Hippocampal formation (tissue), 2 donors: ENCODE data around the gene RPS16.

Source experiments
- DNase-seq, 2 donors: peaks; one replicate each; lab custom pipeline; 2025; lab: John Stamatoyannopoulos, UW

The RPS16 gene

DNA sequence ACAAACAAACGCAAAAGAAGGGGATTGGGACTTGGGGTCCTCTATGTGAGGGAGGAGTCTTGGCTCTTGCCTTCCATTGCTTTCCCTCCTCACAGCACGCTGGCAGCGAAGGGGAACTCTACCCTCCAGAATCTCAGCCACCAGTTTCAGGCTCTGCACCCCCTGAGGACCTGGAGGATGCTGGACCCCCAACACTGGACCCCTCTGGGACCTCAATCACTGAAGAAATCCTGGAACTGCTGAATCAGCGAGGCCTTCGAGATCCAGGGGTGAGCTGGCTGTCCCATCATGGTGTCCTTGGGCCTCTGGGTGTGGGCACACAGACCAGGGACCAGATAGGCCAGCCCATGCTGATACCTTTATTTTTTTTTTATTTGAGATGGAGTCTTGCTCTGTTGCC is 13.7 kb downstream of the RPS16 start:
- no peak for DNase-seq

DNA sequence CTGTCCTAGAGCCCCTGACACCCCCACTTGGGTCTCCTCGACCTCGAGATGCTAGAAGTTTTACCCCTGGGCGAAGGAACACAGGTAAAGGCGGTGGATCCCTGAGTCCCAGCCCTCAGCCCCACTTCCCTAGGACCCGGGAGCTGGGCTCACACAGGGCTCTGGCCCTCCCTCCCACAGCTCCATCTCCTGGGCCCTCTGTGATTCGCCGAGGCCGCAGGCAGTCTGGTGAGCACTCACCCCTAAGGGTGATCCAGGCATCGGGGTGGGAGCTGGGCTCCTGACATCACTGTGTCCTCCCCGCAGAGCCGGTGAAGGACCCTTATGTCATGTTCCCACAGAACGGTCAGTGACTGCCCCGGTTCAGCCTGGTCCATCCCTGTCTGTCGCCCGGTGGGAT is 15.0 kb downstream of the RPS16 start:
- DNase-seq = no peak

DNA sequence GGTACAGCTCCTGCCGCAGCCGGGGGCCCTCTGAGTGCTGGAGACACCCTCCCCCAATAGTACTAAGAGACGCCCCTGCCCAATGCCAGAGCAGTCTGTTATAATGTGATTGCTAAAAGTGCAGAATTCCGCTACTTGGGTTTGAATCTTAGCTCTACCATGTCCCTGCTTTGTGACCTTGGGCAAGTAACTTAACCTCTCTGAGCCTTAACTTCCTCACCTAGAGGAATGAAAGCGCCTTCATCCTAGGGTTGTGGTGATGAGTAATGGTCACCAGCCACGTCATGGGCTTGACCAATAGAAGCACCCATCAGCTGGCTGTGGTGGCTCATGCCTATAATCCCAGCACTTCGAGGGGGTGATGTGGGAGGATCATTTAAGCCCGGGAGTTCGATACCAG is 16.7 kb downstream of the RPS16 start:
- no peak for DNase-seq

DNA sequence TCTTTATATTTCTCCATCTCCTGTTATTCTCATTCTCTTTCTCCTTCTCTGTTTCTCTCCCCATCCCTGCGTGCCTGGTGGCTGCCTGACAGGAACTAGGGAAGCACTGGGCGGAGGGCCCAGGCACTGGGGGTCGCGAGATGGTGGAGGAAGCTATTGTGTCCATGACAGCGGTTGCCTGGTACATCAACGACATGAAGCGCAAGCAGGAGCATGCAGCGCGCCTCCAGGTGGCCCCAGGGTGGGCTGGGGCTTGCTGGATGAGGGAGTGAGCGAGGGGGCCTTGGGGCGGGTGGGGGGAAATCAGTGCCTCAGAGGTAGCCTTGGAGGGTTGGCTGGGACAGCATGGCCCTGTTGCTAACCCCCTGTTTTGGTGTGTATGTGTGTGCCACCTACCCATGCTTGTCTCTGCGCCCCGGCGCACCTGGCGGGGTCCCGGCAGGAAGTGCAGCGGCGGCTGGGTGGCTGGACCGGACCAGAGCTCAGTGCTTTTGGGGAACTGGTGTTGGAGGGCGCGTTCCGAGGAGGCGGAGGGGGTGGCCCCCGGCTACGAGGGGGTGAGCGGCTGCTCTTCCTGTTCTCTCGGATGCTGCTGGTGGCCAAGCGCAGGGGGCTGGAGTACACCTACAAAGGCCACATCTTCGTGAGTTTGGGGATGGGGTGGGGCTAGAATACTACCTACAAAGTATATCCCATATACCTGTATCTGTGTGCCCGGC is 18.1 kb downstream of the RPS16 start:
- DNase-seq = no peak

DNA sequence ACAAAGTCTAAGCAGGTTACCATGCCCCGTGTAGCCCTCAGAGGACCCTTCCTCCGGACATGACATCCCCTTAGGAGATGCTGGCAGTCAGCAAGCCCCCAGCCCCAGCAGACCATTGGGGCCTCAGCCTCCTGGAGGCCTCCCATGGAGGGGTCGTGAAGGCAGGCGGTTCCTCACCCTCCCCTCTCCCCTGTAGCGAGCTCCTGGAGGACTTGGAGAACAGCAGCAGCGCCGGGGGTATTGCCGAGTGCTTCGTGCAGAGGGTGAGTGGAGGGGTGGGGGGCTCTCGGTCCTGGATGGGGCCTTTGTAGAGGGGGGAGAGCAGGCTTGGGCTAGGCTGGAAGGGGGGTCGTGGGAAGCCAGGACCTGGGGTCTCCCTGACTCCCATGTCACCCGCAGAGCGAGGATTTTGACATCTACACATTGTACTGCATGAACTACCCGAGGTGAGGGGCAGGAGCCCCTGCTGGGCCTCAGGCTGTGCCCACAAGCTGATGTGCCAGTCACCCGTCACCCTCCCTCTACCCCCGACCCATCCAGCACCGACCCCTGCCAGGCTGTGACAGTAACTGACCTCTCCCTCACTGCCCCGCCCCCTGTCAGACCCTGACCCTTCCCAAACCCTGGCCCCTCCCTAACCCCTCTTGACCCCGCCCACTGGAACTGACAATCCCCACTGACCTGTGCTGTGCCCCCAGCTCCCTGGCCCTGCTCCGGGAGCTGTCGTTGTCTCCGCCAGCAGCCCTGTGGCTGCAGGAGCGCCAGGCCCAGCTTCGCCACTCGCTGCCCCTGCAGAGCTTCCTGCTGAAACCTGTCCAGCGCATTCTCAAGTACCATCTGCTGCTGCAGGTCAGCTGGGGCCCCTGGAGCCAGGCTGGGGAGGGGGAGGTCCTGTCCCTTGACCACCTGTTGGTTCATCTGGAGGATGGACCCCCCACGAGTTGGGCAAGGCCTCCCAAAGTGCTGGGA is 19.3 kb downstream of the RPS16 start:
- no peak for DNase-seq

DNA sequence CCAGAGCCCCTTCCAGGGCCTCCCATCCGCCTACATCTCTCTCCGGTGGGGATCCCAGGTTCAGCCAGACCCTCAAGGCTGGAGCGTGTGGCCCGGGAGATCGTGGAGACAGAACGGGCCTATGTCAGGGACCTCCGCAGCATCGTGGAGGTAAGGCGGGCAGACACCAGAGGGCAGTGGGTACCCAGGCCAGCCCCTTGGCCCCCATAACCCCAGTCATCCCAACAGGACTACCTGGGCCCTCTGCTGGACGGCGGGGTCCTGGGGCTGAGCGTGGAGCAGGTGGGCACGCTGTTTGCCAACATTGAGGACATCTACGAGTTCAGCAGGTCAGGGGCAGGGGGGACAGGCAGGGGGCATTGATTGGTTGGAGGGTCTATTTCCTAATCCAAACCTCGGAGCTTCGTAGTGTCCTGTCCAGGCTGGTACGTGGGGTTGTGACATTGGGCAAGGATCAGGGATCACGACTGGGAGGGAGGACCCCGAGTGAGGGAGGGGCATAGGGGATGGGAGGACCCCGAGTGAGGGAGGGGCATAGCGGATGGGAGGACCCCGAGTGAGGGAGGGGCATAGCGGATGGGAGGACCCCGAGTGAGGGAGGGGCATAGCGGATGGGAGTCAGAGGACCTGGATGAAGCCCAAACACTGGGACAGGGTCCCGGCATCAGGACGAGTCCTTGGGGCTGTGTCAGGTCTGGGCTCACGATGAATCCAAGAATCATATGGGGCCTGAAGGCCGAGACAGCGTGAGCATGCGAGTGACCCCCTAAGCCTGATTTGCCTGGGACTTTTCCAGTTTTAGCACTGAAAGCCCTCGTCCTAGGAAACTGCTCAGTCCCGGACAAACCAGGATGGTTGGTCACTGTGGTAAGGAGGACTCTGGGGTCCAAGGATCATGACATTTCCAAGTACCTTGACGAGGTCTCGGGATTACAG is 20.4 kb downstream of the RPS16 start:
- DNase-seq = no peak

DNA sequence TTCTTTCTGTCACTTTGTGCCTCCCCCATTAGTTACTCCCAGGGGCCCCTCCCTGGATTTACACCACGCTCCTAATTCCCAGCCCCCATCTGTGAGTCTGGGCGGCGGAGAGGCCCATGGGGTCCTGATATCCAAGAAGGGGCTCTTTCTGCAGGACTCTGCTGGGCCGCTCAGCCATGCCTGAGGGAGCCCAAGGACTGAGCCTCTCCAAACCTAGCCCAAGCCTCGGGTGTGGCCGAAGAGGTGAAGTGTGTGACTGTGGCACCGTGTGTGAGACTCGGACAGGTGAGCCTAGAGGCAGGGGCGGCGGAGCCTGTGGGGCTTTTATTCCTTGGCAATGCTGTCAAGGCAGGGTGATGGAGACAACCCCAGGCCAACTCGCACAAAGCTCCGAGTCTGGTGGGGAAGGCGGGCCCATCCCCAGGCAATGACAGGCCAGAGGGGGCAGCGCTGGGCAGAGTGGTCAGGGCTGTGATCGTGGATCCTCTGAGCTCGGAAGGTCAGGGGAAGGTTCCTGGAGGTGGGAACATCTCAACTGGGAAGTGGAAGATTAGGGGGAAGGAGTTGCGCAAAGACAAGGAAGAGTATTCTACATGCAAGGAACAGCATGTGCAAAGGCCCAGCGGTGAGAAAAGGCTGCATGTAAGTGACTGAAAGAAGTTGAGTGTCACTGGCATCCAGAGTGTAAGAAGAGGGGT is 21.7 kb downstream of the RPS16 start:
- no peak for DNase-seq

DNA sequence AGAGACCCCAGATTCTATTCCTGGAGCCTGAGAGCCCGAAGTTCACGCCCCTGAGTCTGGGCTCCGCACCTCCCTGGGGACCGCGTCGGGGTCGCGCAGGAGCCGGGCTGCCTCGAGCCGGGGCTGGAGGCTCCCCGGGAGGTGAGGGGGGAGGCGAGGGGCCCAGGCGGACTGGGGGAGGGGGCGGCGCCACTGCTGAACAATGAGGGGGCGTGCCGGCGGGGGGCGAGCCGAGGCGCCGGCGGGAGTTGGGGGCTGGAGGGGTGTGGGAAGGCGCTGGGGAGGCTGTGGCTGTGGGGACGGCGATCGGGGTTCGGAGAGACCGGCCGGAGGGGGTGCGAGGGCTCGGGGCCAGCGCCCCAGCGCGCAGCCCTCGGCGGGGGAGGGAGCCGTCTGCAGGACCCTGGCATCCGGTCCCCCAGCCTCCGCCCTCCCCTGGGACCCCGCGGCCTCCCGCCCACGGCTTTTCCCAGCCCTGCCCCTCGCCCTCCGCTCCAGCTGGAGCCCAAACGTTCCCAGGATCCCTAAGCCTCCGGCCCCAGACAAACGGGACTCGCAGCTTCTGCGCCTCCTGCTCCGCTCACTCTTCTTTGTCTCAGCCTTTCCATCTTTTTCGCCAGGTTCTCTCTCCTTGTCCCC is 22.4 kb downstream of the RPS16 start:
- DNase-seq = no peak

DNA sequence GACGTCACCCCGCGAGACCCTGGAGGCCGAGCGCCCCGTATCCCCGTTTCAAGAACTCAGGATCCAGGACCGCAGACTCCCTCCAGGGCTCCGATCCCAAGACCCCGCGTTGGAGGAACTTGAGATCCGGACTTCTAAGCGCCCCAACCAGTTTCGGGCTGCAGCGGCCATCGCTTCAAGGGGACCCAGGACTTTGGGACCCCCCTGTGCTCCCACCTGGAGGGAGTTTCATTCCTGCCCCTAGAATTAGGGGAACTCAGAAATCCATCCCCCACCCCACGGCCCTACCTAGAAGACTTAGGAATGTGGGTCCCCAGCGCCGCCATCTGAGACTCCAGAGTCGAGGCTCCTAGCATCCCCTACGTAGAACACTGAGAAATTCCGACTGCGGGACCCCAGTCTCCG is 22.9 kb downstream of the RPS16 start:
- peak in 1 of 2 donors; percentile 19 for DNase-seq

DNA sequence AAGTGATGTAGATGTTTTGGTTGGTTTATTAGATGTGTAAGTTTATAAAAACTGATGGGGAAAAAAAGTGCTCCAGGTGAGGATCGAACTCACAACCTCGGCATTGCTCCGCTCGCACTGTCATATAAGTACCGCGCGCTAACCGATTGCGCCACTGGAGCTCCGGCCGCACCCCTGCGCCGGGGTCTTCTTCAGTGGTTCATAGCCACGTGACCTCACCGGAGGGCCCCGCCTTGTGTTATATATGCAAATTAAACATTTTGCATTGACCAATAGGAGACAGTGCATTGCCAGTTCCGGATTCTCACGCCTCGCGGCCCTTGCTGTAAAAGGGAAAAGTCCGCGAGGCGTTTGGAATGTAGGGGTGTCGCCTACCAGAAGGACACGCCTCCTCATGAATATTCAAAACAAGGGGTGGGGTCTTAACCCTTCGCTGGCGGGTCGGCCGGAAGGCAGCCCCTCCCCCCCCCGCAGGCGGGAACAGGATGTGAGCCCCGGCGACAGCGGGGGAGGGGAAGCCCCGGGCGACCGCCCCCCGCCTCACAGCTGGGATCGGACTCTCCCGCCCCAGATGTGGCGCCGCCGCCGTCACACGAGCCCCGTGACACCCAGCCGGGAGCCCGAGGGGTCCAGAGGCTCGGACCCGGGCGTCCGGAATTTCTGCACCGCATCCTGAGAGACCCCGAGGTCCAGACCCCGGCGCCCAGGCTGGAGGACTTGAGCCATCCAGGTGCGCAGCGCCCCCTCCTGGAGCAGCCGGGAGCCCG is 23.5 kb downstream of the RPS16 start, which contains the start of gene PLEKHG2:
Gene PLEKHG2, plus strand, starts transcription at position 570 of the 767 bp plus-strand sequence. CDS start 1,418 bp downstream, outside the sequence.
- peak; percentile 88 to 98 for DNase-seq

DNA sequence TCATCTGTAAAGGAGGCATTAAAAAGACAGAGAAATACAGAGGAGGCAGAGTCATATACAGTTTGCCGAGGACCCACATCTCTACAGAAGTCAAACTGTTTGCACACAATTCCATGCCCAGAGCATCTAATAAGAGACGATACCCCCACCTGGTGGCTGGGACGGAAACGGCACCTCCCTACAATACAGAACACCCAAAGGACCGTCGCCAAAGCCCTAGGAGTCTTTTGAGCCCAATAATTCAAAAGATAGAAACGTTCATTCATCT is 24.0 kb downstream of the RPS16 start:
- DNase-seq = peak; percentile 74 to 85

DNA sequence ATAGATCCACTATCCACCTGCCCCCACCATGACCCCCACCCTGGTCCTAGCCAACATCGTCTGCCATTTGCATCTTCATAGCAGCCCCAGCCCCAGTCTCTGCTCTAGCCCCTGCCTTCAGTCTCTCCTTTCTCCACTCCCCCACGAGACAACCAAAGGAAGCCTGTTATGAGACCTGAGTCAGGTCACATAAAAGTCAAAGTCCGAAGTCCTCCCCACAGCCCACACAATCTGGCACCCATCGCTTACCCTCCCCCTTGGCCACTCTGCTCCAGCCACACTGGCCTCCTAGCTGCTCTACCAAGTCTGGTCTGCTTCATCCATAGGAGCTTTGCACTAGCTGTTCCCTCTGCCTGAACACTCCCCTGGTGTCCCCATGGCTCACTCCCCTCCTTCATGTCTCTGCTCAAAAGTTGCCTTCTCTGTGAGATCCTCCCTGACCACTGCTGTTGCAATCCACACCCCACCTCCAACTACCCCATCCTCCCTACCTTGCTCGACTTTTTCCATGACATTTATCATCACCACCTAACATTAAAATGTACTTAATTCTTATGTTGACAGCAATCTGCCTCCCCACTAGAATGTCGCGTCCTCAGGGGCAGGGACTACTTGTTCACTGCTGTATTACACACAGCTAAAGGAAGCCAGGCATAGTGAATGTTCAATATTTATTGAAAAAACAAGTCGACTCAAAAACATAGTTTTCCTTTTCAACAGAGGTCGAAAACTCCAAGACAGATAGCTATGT is 24.5 kb downstream of the RPS16 start:
- no peak for DNase-seq

DNA sequence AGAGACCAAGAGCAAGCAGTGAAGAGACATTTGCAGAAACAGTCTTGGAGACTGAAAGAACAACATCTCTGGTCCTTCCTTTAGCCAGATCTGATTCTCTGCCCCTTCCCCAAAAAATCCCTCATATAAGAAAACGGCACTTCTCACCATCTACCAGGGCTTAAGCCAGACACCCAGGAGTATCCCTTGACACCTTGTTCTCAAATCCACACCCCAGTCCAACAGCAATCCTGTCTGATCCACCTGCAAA is 25.0 kb downstream of the RPS16 start:
- no peak for DNase-seq

DNA sequence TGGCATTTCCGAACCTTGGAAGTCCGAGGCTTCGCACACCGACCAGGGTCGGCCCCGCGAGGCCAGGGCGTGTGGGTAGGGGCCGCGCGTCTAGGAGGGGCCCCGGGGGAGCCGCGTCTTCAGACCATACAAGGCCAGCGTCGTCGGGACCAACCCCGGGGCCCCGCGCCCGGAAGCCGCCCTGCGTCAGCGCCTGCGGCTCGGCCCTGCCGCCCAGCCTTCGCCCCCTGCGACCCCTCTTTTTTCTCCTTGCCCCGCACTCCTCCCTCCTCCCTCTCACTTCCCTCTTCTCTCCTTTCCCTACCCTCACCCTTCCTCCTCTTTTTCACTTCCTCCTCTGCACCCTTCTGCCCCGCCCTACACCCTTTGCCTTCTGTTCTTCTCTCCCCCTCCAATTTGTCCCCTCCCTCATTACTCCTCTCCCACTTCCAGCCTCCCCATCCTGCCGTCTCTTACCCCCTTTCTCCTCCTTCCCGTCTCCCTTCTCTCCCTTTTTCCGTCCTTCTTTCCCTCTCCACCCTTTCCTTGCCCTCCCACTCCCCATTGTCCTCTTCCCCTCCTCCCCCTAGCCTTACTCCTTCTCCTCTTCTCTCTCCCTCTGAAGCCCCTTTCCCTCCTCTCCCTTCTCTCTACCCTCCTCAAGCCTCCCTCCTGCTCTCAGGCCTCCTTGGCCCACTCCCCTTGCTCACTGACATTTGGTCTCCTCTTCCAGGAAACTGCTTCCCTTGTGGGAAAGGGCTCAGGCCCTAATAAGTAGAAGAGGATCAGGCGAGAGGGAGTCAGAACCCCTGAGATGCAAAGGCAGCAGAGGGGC is 25.5 kb downstream of the RPS16 start:
- no peak for DNase-seq

DNA sequence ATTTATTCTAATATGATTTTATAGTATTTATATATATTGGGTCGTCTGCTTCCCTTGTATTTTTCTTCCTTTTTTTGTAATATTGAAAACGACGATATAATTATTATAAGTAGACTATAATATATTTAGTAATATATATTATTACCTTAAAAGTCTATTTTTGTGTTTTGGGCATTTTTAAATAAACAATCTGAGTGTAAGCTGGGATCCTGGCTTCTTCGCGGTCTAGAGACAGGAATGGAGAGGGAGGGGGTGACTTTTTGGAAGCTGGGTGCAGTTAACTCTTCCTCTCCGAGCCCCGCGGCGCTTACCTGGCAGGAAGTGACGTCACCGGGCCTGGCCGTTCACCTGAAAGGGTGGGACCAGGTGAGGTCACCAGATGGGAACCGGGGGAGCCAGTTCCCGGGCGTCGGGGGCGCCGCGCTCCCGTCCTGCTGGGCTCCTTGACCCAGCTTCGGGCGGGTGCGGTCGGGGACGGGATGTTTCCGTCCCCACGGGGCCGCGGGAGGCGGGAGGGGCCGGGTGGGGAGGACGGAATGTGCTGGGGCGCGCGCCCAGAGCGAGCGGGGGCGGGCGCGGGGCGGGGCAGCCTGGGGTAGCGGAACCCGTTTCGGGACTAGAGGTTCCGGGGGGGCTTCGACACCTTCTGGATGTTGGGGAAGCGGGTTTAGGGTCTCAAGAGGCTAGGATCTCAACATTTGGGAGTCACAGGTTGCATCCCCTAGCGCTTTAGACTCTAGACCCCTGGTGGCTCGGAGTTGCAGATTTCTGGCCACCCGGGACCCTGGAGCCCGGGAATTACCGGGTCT is 26.3 kb downstream of the RPS16 start:
- DNase-seq = peak in 1 of 2 donors; percentile 43

DNA sequence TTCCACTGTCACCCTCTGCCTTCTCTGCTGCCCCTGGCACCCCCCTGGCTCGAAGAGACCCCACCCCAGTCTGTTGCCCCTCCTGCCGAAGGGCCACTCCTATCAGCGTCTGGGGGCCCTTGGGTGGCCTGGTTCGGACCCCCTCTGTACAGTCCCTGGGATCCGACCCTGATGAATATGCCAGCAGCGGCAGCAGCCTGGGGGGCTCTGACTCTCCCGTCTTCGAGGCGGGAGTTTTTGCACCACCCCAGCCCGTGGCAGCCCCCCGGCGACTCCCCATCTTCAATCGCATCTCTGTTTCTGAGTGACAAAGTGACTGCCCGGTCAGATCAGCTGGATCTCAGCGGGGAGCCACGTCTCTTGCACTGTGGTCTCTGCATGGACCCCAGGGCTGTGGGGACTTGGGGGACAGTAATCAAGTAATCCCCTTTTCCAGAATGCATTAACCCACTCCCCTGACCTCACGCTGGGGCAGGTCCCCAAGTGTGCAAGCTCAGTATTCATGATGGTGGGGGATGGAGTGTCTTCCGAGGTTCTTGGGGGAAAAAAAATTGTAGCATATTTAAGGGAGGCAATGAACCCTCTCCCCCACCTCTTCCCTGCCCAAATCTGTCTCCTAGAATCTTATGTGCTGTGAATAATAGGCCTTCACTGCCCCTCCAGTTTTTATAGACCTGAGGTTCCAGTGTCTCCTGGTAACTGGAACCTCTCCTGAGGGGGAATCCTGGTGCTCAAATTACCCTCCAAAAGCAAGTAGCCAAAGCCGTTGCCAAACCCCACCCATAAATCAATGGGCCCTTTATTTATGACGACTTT is 27.1 kb downstream of the RPS16 start:
- DNase-seq = no peak
